ENCODE data around the gene CSTF3. TPM values are rescaled to one million over a fixed set of nuclear protein-coding genes. Genes with fewer than 3 reads are reported as not detected.

Gene CSTF3
- polyA plus RNA-seq, 1 donor from 2014 or later: 86.8 TPM

- no peaks in the 10 kb centered on the region for H3K27me3 ChIP-seq (ENCODE audit: insufficient read depth, low read depth, low read length)
- H3K27ac ChIP-seq (ENCODE audit: low read length): no peak overlapping the region
- H3K9me3 ChIP-seq (ENCODE audit: low read length): no peaks in the 10 kb centered on the region
- no peaks in the 10 kb centered on the region for H4K20me1 ChIP-seq (ENCODE audit: insufficient read depth)
- H3K4me3 ChIP-seq (ENCODE audit: low read length): no peak overlapping the region
- H3K79me2 ChIP-seq (replicated peaks; ENCODE audit: insufficient read depth, low read length): no peaks in the 10 kb centered on the region
- no peak for TF ChIP-seq CTCF (IDR thresholded peaks at IDR 0.05; ENCODE audit: poor library complexity, severe bottlenecking)
- H3K9ac ChIP-seq (ENCODE audit: low read length): no peak overlapping the region
- H3K4me2 ChIP-seq (ENCODE audit: low read length): no peak overlapping the region
- H3F3A ChIP-seq (ENCODE audit: insufficient read depth, low read length, poor library complexity, severe bottlenecking): no peaks in the 10 kb centered on the region
- H3K36me3 ChIP-seq (ENCODE audit: insufficient read depth, low read length): no peaks in the 10 kb centered on the region
- H3K9me2 ChIP-seq (ENCODE audit: insufficient read depth, low read length): no peaks in the 10 kb centered on the region
- no peak overlapping the region for H2AFZ ChIP-seq (ENCODE audit: low read depth, low read length)
These were observed 92.5 kb downstream of the CSTF3 start for GRCh38 chr11:33068611-33069340.

GRCh38 chr11:33067294-33067693, 94.0 kb downstream of the CSTF3 start:
- no peak for TF ChIP-seq RAD21 (conservative IDR thresholded peaks at IDR 0.05)
- TF ChIP-seq EP300 (conservative IDR thresholded peaks at IDR 0.05; ENCODE audit: poor library complexity, severe bottlenecking): no peak
- no peak for TF ChIP-seq TAF1 (IDR thresholded peaks at IDR 0.05; ENCODE audit: low read depth)
- no peak for TF ChIP-seq MXI1 (conservative IDR thresholded peaks at IDR 0.05; ENCODE audit: poor library complexity, severe bottlenecking)
- TF ChIP-seq CTCF (IDR thresholded peaks at IDR 0.05; ENCODE audit: poor library complexity, severe bottlenecking): no peak
- TF ChIP-seq REST (IDR thresholded peaks at IDR 0.05; ENCODE audit: borderline replicate concordance): no peak
- TF ChIP-seq SMC3 (conservative IDR thresholded peaks at IDR 0.05; ENCODE audit: poor library complexity): no peak
- no peak for TF ChIP-seq EZH2 (IDR thresholded peaks at IDR 0.05; ENCODE audit: borderline replicate concordance, insufficient read depth, low read length, poor library complexity, severe bottlenecking)
- TF ChIP-seq POLR2AphosphoS5 (IDR thresholded peaks at IDR 0.05): no peak
- no peaks in the 10 kb centered on the region for H3K36me3 ChIP-seq (ENCODE audit: insufficient read depth, low read length)

More at GRCh38 chr11:33067294-33067693, 94.0 kb downstream of the CSTF3 start:
- H2AFZ ChIP-seq (ENCODE audit: low read depth, low read length): no peak overlapping the region
- H3K9ac ChIP-seq (ENCODE audit: low read length): no peak overlapping the region
- no peaks in the 10 kb centered on the region for H3K9me2 ChIP-seq (ENCODE audit: insufficient read depth, low read length)
- H3K79me2 ChIP-seq (replicated peaks; ENCODE audit: insufficient read depth, low read length): no peaks in the 10 kb centered on the region
- no peak overlapping the region for H3K4me2 ChIP-seq (ENCODE audit: low read length)
- no peak overlapping the region for H3K27ac ChIP-seq (ENCODE audit: low read length)
- no peaks in the 10 kb centered on the region for H3F3A ChIP-seq (ENCODE audit: insufficient read depth, low read length, poor library complexity, severe bottlenecking)
- H3K4me3 ChIP-seq (ENCODE audit: low read length): no peak overlapping the region
- H3K27me3 ChIP-seq (ENCODE audit: insufficient read depth, low read depth, low read length): no peaks in the 10 kb centered on the region
- no peaks in the 10 kb centered on the region for H4K20me1 ChIP-seq (ENCODE audit: insufficient read depth)
- no peaks in the 10 kb centered on the region for H3K9me3 ChIP-seq (ENCODE audit: low read length)
